GM21576 (cell line): ENCODE results near the gene SLC7A1.
A peak's percentile ranks its signal among the peaks of the same experiment; 100 is the strongest.

Experiments
- ATAC-seq: cut with Tn5 transposase; IDR thresholded peaks from one replicate; pipeline ENCODE4 v1.9.1; 2021; ENCODE audit warnings: mild to moderate bottlenecking, moderate library complexity; ENCODE audit not compliant: unreplicated experiment

The SLC7A1 gene

DNA sequence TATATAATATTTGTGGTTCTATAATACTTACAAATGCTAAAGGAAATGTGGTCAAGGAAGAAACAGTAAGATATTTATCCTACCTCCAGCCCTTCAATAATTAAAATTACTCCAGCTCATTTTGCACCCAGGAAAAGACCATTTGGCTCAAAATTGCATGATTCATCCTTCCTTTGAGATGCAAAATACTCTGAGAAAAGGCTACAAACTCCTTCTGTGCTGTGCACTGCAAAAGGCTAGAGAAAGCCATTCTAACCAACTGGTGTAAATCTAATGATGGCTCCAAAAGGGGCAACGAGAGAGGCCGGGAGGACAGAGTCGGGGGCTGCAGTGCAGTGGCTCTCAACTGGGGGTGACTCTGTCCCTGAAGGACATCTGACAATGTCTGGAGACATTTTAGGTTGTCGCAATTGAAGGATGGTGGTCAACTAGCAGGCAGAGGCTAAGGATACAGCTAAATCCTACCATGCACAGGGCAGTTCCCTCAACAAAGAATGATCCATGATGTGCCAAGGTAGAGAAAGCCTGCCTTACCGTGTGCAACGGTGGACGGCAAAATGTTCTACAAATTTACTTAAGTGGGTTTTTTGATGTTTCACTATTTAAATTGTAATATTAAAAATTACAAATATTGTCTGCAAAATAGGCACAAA, 32.6 kb downstream of the SLC7A1 start:
- no peak for ATAC-seq

DNA sequence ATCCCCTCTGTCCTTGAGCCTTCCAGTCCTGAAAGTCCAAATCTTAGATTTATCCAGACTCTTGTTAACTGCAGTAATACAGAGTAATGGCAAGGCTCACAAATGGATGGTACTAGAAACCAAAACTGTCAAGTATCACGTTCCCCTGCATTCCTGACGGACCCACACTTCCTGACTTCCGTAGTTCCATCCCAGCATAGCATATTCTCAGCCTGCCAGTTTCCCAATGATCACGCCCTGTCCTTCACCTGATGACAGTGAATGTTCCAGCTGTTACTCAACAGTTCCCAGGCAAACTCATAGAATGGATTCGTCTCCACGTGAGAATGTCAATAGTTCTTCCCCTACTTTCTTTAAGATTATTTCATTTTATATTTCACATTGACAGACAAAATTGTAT, 33.6 kb downstream of the SLC7A1 start:
- ATAC-seq = no peak

DNA sequence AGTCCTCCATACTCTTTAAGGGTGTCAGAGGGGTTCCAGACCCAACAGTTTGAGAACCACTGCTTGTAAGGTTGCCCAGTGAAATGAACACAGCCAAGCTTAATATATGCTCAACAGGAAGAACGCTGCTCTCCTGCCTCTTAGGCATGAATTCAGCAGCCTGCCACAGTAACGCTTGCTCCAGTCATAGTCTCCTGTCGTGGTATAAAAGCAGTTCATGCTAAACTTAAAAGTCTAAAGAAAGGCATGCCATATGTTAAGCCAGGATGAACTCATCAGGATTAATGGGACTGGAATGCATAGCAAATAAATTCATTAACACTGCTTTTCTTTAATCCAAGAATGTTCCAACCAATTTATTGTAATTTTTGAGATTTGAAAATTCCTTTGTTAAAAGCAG, 38.7 kb downstream of the SLC7A1 start:
- no peak for ATAC-seq

DNA sequence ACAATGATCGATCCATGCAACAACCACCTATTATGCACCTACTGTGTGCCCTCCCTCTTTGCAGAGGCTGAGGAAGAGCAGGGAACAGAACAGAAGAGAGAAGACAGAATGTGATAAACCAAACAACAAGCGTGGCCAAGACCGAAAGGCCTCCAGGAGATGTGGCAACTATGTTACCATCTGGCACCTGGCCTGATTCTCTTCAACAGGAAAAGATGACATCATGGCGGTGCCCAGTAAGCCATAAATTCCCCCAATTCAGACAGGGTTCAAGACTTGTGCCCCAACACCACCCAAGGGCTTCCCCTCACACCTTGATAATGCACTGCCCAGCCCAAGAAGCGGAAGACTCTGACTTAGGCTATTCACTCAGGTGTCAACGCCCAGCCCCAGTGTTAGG, 44.3 kb downstream of the SLC7A1 start:
- no peak for ATAC-seq

DNA sequence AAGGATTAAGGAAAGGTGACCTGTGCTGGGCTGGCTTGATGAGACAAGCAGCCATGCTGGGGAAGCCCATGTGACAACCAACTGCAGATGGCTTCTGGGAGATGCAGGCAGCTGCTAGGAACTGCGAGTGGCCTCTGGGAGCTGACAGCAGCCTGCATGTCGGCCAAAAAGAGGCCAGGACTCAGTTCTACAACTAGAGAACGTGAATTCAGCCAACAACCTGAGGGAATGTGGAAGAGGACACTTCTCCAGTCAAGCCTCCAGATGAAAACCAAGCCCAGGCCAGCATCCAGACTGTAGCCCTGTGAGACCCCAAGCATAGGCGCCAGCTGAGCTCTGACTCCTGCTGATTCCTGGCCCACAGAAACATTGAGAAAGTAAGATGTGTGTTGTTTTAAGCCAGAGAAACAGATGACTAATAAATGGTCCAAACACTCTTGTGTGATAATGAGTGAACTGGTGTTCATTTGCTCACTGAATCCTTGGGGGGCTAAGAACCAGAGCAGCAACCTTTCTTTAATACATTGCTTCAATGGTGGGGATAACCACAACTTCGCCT, 45.0 kb downstream of the SLC7A1 start:
- no peak for ATAC-seq

DNA sequence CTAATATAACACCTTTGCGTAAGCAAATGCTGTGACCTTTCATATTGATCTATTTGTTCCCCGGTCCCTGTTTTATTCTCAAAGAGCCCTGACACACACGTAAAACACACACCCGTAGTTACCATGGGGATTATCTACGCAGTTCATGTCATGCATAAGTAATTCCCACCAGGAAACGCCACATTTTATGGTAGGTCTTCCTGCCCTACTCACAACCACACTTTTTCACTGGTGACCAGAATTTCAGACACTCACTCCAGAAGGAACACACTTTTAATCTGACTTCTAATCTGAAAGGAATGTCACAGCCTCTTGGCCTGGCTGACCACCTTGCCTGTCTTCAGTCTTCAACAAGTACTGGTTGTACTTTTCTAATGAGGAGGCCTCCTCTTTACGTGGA, 46.8 kb downstream of the SLC7A1 start:
- ATAC-seq = no peak

DNA sequence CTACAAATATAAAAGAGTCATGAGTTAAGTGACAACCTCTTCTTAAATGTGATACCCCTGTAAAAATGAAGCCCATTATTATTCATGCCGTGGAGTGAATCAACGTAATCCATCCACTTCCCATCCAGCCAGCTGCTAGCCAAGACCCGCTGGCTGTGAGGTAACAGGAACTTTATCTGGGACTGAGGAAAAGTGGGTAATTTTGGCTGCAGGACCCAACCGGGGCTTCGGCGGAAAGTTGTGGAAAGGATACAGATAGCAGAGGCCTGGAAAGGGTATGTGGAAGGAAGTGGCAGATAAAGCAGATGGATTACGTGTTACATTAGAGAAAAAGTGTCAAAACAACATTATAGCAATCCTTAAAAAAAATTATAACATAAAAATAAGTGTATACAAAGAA, 48.3 kb downstream of the SLC7A1 start:
- no peak for ATAC-seq

DNA sequence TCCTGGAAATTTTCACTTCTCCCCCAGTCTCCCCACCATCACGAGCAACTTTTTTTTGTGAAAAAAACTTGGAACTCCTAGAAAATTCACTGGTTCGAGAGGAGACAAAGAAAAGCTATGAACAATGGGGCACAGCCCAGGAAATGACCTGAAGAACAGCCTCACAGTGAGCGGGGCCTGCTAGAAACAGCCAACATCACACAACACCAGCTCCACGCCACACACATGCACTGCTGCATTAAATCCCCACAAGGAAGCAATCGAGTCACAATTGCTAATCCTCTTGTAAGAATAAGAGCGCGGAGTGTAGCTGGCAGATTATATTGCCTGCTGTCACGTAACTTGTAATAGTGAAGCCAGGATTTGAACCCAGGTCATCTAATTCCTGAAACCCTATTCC, 48.8 kb downstream of the SLC7A1 start:
- no peak for ATAC-seq

DNA sequence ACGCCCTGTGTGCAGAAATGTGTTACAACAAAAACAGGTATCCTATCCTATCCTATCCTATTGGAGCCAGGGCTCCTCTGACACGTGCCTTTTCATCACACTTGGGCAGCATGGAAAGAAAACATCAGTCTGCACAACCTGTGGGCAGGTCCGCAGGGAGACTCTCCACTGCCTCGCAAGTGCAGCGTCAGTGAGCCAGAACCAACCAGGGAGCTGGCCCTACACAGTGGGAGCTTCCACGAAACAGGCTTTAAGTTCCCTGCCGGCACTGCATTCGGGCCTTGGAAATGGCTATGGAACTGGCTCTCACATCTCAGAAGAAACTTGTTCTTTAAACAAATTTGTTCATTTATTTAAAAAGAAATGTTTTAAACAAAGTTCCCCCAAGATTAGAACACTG, 49.5 kb downstream of the SLC7A1 start:
- ATAC-seq = no peak

DNA sequence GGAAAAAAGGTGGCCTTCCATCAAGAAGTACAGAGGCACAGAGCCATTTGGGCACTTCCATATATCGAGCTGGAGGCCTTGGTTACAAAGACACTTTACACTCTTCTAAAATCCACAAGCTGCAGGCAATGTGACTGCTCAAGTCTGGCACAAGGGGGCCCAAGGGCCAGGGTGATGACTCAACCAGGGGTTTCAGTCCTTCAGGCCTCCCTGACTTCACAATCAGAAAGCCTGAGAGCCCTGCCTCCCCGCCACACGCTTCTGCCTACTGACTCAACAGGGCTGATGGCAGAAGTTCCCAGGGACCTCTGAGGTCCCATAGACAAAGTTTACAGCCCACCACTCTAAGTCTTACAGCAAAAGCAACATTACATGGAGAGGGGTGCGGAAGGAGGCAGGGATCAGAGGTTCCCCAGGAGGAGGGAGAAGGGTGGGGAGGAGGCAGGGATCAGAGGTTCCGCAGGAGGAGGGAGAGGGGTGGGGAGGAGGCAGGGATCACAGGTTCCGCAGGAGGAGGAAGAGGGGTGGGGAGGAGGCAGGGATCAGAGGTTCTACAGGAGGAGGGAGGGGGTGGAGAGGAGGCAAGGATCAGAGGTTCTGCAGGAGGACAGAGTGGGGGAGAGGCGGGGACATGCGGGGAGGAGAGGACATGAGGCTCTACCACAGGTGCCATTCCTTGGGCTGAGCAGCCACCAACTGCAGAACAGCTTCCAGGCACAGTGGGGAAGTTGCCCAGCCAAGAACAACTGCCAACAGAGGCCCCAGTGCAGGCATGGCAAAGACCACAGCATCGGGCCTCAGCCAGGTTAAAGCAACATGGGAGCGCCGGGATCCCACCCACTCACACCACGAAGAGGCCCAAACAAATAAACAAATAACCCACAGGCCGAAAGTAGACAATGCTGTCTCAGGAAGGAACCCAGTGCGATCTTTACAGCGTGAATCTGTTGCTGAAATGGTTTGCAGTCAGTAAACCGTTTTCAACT, 52.0 kb downstream of the SLC7A1 start:
- peak; percentile 98 for ATAC-seq

DNA sequence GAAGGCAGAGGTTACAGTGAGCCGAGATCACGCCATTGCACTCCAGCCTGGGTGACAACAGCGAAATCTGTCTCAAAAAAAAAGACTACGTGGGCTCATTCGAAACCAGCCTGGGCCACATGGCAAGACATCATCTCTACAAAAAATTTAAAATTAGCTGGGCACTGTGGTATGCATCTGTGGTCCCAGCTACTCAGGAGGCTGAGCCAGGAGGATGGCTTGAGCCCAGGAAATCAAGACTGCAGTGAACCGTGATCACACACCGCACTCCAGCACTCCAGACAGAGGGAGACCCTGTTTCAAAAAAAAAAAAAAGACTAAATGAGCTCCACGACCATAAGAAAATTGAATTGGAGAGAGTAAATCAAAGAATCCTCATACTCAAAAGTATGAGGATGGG, 53.1 kb downstream of the SLC7A1 start:
- no peak for ATAC-seq

DNA sequence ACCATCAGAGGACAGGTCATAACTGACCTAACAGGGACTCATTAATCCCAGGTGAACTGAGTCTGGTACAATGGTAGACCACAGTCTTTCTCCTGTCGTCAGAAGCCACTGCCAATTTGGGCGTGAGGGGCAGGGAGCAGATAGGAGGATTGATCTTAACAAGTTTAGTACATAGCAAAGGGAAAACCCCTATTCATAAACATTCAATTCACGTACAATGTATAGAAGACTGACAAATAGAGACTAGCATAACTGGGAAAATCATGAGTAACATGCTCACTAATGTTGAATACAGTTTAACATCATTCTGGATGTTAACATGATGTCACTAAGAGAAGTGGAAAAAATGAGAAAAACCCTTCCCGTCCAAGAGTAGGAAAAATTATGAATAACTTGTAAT, 54.1 kb downstream of the SLC7A1 start:
- ATAC-seq = no peak

DNA sequence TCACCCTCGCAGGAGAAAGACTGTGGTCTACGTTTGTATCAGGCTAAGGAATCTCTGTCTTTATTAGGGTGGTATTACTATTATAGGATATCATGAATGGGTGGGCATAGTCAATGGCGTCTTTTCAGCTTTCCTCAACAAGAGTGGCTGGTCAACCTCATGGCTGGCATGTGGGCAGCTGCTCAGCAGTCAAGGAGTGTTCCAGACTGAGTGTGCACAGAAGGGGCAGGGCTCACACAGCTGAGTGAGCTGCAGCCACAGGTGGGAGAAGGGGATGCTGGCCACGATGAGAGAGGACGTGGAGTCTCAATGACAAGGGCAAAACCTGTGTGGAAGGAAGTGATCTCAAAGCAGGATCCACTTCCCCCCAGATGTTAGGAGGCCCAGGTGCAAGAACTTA, 54.7 kb downstream of the SLC7A1 start:
- ATAC-seq = no peak

DNA sequence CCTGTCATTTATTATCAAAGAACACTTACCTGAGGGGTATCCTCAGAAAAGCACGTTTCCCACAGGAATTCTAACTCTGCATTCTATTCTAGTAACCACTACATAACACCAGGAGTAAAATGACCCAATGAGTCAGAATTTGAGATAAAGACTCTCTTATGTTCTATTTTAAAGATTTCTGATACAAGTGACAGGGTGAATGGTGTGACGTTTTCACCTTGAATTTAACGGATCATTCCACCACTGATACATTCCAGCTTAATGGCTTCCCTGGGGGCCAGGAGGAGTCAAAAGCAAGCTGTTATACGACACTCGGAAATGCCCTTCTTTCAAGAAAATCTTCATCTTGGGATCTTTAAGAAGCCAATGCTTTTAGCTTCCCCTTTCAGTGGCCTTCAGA, 55.2 kb downstream of the SLC7A1 start:
- ATAC-seq = no peak

DNA sequence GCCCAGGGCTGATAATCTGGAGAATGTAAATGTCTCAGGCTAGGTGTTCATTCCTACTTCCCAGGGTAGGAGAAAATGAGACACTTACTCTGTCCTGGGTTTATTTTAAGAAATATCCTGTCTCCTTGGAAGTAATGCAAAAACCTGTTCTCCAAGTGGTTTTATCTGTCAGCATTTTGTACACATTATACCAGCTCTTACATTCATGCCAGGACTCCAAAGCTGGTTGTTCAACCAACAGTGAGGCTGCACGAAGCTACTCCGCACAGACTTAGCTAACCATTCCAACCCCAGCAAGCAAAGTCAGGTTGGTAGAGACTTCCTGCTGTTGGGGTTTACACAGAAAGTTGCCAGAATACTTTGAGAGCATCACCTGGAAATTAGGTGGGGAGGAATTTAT, 55.6 kb downstream of the SLC7A1 start:
- ATAC-seq = no peak

DNA sequence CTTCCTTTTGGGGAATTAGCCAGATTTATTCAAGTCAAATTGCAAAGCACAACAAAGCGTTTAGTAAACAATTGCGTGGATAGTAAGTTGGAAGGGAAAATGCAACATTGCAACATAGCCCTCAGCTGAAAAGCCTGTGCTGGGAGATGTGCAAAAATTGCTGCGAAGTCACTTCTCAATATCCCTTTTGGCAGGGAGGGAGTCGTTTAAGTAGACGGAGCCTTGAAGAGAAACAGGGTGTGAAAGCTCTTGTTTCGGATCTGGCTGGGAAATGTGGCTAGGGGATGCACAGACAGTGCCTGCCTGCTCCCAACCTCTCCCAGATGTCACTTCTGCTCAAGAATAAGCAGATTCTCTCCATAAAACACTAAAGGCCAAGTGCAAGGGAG, 56.8 kb downstream of the SLC7A1 start:
- no peak for ATAC-seq

DNA sequence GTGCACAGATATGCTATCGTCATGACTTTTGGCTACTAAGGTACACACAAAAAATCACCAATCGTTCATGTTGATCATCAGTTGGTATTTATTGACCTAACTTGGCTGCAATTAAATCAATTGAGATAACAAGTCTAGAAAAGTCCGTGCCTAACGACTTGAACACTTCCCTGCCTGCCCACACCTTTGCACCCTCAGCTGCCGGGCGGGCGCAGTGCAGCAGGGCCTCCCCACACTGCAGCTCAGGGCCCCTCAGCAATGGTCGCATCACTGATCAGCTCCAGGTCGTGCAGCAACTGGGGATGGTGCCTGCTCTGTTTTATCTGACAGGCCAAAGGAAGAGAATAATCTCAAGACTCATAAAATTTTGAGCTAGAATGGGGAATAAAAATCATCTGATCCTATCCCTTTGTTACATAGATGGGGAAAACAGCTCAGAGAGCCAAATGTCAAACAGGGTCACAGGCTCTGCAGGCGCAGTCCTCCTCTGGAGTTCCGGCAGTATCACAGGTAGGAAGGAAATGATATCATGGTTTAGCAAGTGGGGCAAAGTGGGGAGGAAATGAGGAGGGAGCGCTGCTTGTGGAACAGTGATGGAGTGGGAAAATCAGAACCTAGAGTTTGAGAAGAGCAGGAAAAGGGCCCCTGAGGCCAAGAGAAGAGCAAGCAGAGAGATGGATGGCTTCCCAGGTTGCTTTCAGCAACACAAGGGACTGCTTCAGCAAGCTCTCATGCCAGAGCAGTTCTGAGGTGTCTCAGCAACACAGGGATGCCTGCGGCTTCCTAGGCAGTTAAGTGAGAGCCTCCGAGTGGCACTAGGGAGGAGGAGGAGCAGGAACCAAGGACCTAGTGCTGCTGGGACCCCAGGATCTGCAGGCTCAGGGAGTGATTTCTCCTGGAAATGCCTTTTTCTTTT, 57.5 kb downstream of the SLC7A1 start:
- no peak for ATAC-seq

DNA sequence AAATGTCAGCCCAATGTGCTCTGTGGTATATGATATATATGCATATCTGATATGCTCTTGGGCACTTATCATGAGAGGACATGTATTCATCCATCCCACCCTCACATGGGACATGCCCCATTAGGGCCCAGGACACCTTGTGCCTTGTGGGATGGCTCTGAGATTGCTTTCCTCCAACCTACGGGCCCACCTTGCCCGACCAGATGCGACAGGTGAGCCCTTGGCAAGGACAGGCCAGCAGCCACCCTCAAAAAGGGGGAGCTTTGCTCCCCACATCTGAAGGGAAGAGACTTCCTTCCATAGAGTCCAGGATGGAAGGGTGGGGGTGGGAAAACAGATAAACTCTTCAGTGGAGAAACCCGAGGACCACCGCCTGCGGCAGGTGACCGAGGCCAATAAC, 58.6 kb downstream of the SLC7A1 start:
- no peak for ATAC-seq

DNA sequence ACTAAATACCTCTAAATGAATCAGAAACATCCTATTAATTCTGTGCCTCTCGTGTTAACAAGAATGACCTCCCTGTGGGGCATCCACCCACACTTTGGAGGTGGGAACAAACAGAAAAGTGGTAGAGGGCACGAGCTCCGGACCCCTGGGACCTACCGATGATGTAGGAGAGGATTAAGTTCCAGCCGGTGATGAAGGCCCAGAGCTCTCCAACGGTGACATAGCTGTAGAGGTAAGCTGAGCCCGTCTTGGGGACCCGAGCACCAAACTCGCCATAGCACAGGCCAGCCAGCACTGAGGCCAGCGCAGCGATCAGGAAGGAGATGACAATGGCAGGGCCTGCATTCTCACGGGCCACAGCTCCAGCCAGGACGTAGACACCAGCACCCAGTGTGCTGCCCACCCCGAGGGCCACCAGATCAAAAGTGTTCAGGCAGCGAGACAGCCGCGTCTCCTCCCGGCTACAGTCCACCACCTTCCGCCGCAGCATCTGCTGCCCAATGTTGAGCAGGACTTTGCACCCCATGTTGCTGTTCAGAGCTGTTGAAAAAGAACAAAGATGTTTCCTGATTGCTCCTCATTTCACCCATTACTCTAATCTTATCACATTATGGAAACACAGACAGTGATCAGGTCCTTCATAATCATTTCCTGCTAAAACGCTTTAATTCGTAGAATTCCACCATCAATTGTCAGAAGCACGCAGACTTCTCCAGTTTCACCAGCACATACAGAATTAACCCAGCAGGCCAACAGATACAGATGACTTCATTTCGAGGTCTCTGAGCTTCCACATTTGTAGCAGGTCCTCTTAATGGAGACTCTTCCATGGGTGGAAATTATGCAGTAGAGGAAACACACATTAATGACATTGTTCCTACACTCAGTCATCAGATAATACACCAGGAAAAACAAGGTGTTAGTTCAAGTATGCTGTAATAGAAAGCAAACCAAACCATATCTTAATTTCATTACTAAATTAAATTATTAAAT, 59.5 kb downstream of the SLC7A1 start:
- ATAC-seq = no peak

DNA sequence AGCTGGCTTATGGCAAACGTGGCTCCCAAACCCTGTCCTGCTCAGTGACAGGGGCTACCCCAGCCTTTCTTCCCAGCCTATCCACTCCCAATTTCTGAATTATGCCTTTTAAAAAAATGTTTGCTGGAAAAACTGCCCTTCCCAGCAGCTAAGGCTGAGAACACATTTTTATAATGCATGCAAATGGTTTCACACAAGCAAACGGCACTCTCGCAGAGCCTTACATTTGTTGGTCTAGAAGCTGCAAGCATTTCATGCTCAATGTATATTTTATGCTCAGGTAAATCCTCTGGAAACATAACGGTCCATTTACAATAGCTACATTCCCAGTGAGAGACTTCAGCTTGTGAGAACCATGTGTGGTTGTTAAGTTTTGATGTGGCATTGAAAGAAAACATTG, 61.4 kb downstream of the SLC7A1 start:
- ATAC-seq = no peak
